ENCODE data around the gene ACKR3. TPM values are rescaled to one million over a fixed set of nuclear protein-coding genes. Genes with fewer than 3 reads are reported as not detected.

ACKR3 gene
- total and polyA plus RNA-seq, 2 of the 4 experiments (the other 2 are of a cell fraction), result not detected

GRCh38 chr2:236593956-236594355, 24.3 kb downstream of the ACKR3 start:
- no peaks in the 10 kb centered on the region for H3K36me3 ChIP-seq (ENCODE audit: control insufficient read depth, insufficient read depth, low read length)
- H3K14ac ChIP-seq (replicated peaks; ENCODE audit: low read depth, low read length), result no peak overlapping the region
- ATAC-seq (ENCODE audit: low read depth) (no peak), DNase-seq (no peak)
- ChIA-PET CTCF (no interaction called here), POLR2A (ENCODE audit: unreplicated experiment) (no interaction called here)
- no peak overlapping the region for H3K27ac ChIP-seq (ENCODE audit: insufficient read depth, low read length)
- H3K9ac ChIP-seq (ENCODE audit: low read depth, low read length), result no peak overlapping the region
- no peak overlapping the region for H3K23ac ChIP-seq (ENCODE audit: low read depth, low read length)
- no peak overlapping the region for H2AK5ac ChIP-seq (ENCODE audit: low read depth, low read length)
- BruUV-seq (replicated peaks), result no TSS peak
- TF ChIP-seq RAD21 (IDR thresholded peaks at IDR 0.05; ENCODE audit: low read length) (no peak), NFE2L2 (IDR thresholded peaks at IDR 0.05; ENCODE audit: low read depth, low read length) (no peak), CTCF (conservative IDR thresholded peaks at IDR 0.05; ENCODE audit: low read depth, low read length) (no peak), SMC3 (IDR thresholded peaks at IDR 0.05; ENCODE audit: low read depth, low read length) (no peak), MAFK (IDR thresholded peaks at IDR 0.05; ENCODE audit: low read depth, low read length) (no peak), RCOR1 (IDR thresholded peaks at IDR 0.05; ENCODE audit: insufficient replicate concordance, low read length) (no peak), CEBPB (IDR thresholded peaks at IDR 0.05; ENCODE audit: low read depth, low read length) (no peak), BHLHE40 (IDR thresholded peaks at IDR 0.05; ENCODE audit: low read depth, low read length) (no peak), ELK1 (IDR thresholded peaks at IDR 0.05; ENCODE audit: borderline replicate concordance, low read depth, low read length) (no peak), POLR2A (IDR thresholded peaks at IDR 0.05; ENCODE audit: low read depth, low read length) (no peak), FOS (IDR thresholded peaks at IDR 0.05; ENCODE audit: low read depth, low read length) (no peak), RFX5 (IDR thresholded peaks at IDR 0.05; ENCODE audit: low read depth, low read length) (no peak), MAZ (IDR thresholded peaks at IDR 0.05; ENCODE audit: borderline replicate concordance, low read depth, low read length) (no peak), CHD1 (IDR thresholded peaks at IDR 0.05; ENCODE audit: low read depth, low read length) (no peak), MXI1 (IDR thresholded peaks at IDR 0.05; ENCODE audit: borderline replicate concordance, low read depth, low read length) (no peak)
- TF ChIP-seq, protein P1, sequence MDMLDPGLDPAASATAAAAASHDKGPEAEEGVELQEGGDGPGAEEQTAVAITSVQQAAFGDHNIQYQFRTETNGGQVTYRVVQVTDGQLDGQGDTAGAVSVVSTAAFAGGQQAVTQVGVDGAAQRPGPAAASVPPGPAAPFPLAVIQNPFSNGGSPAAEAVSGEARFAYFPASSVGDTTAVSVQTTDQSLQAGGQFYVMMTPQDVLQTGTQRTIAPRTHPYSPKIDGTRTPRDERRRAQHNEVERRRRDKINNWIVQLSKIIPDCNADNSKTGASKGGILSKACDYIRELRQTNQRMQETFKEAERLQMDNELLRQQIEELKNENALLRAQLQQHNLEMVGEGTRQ (IDR thresholded peaks at IDR 0.05; ENCODE audit: low read depth, low read length), result no peak
- H3K56ac ChIP-seq (ENCODE audit: extremely low read depth, insufficient read depth, low read length), result no peak overlapping the region
- no peak overlapping the region for H2AK9ac ChIP-seq (replicated peaks; ENCODE audit: low read depth, low read length, poor library complexity)
- dilution Hi-C loops (cut with HindIII; ENCODE audit: low sequenced_read_pairs, unreplicated experiment), result no loop called here
- H4K8ac ChIP-seq (ENCODE audit: low read depth in 2 of 2, low read length in 2 of 2), result no peak overlapping the region
- no peak overlapping the region for H2AFZ ChIP-seq (replicated peaks; ENCODE audit: low read length, poor library complexity)
- H3K4me3 ChIP-seq (ENCODE audit: insufficient read depth, low read depth, low read length), result no peak overlapping the region
- no peak overlapping the region for H2BK120ac ChIP-seq (ENCODE audit: low read depth, low read length)
- H3K79me1 ChIP-seq (ENCODE audit: low read depth in 1 of 2, low read length in 2 of 2), result no peaks in the 10 kb centered on the region
- in situ Hi-C loops (cut with MboI; ENCODE audit: low sequenced_read_pairs), result no loop called here
- no peaks in the 10 kb centered on the region; the same call in 1 of the 2 replicates for H3K4me1 ChIP-seq (ENCODE audit: control insufficient read depth, insufficient read depth, low read length)
- no peak overlapping the region for H3K4ac ChIP-seq (ENCODE audit: low read depth, low read length)
- intact Hi-C loops (cut with micrococcal nuclease), result no loop called here
- no peaks in the 10 kb centered on the region for H3K9me1 ChIP-seq (ENCODE audit: insufficient read depth, low read length)
- H3K4me2 ChIP-seq (ENCODE audit: low read depth, low read length), result no peak overlapping the region
- peaks cover 11% of the 10 kb centered on the region for H3K9me3 ChIP-seq (ENCODE audit: control insufficient read depth, insufficient read depth, low read length)
- no peak overlapping the region for H4K5ac ChIP-seq (ENCODE audit: low read depth, low read length)
- no peak overlapping the region for H2BK20ac ChIP-seq (ENCODE audit: low read depth, low read length)
- H2BK5ac ChIP-seq (ENCODE audit: low read depth, low read length, poor library complexity, severe bottlenecking), result peak overlapping the region; percentile 93
- peaks cover 2% of the 10 kb centered on the region; the same call in 1 of the 2 replicates for H3K27me3 ChIP-seq (ENCODE audit: control insufficient read depth, insufficient read depth, low read length)
- H4K20me1 ChIP-seq (ENCODE audit: insufficient read depth, low read length), result no peaks in the 10 kb centered on the region
- no peak overlapping the region for H2BK15ac ChIP-seq (ENCODE audit: low read depth, low read length)
- H4K91ac ChIP-seq (ENCODE audit: insufficient read depth, low read depth, low read length), result no peak overlapping the region
- no peak overlapping the region for H3K18ac ChIP-seq (ENCODE audit: low read depth, low read length)
